T-helper 2 cell (primary cell): Measurements from ENCODE around the gene ALS2CL.
"Not testable (repeated sequence)": the region's sequence is repeated elsewhere in the genome, so short reads cannot be mapped to it uniquely, and the experiment has no call there.

Experiments
- DNase-seq, 5 experiments: peaks; one replicate each; pipeline versions ENCODE4 v3.0.0 to v3.0.0-alpha.2; 2012 to 2022
- total RNA-seq, 2 donors: gene quantifications; one replicate each; lab custom pipeline; 2026; lab: John Stamatoyannopoulos, UW

Gene ALS2CL
- total RNA-seq, result 131 to 151 reads per million in 2 donors

GRCh38 chr3:46693038-46693891, at the start of gene ALS2CL:
Gene ALS2CL, minus strand, starts transcription at chr3:46693679. Its CDS starts 4,239 bp downstream, at chr3:46689440.
- peak; percentile 44 to 78 (median 61) for DNase-seq

- DNase-seq, result no peak
These were observed 49.6 kb upstream of the ALS2CL start for GRCh38 chr3:46742992-46743585.

GRCh38 chr3:46739565-46739964, 46.1 kb upstream of the ALS2CL start:
- DNase-seq, result not testable (repeated sequence)

GRCh38 chr3:46737329-46737731, 43.9 kb upstream of the ALS2CL start:
- DNase-seq, result no peak

GRCh38 chr3:46736006-46736872, 42.8 kb upstream of the ALS2CL start:
- DNase-seq, result no peak

- DNase-seq, result no peak
These were observed 41.3 kb upstream of the ALS2CL start for GRCh38 chr3:46734773-46735172.

- no peak for DNase-seq
These were observed 39.7 kb upstream of the ALS2CL start for GRCh38 chr3:46733026-46733800.

GRCh38 chr3:46731795-46732194, 38.3 kb upstream of the ALS2CL start:
- no peak for DNase-seq

GRCh38 chr3:46730819-46731218, 37.3 kb upstream of the ALS2CL start:
- no peak for DNase-seq

GRCh38 chr3:46729038-46729437, 35.6 kb upstream of the ALS2CL start:
- no peak for DNase-seq

- no peak for DNase-seq
These were observed 32.3 kb upstream of the ALS2CL start for GRCh38 chr3:46725621-46726314.

- peak in 1 of 5 experiments; percentile 42 for DNase-seq
These were observed 30.9 kb upstream of the ALS2CL start for GRCh38 chr3:46724424-46724823.

GRCh38 chr3:46722443-46722842, 29.0 kb upstream of the ALS2CL start:
- no peak for DNase-seq

GRCh38 chr3:46721009-46721408, 27.5 kb upstream of the ALS2CL start:
- no peak for DNase-seq

- no peak for DNase-seq
These were observed 26.3 kb upstream of the ALS2CL start for GRCh38 chr3:46719735-46720271.

- no peak for DNase-seq
These were observed 25.6 kb upstream of the ALS2CL start for GRCh38 chr3:46719044-46719565.

GRCh38 chr3:46717447-46718231, 24.2 kb upstream of the ALS2CL start, which contains the start of gene PRSS50:
Gene PRSS50, minus strand, starts transcription at chr3:46717869. Its CDS starts 45 bp downstream, at chr3:46717824.
- DNase-seq, result peak in 2 of 5 experiments; percentile 22 to 24

GRCh38 chr3:46716461-46717441, 23.3 kb upstream of the ALS2CL start:
- no peak for DNase-seq
